ENCODE data around the gene LYRM7. TPM values are rescaled to one million over a fixed set of nuclear protein-coding genes. Genes with fewer than 3 reads are reported as not detected.

LYRM7 gene
- total and polyA plus RNA-seq, 8 donors = 2.0 to 4.8 (median 3.0) TPM

DNA sequence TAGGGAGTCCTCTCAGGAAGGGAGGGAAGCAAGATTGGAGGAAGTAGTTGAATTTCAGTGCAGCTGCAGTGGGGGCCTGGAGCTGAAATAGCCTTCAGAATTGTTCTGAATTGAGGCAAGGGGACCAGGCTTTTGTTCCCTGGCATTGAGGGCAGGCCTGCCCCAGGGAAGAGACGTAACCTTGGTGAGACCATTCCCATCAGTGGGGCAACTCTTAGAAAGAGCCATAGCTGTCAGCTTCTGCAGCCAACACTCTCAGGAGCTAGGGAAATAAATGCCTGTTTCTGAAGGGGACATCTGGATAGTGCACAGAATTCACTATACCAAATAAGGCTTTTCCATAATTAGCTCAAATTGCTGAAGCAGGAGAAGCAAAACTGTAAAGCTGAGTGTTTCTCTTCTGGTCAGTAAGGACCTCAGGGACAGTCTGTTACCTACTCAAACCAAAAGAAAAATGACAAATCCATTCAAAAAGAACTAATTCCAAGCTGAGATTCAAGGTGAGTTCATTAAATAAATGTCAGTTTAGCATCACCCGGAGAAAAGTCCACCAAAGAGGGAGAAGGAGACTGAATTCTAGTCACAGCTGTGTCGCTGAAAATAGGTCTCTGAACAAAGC is 44.0 kb downstream of the LYRM7 start:
- FAIRE-seq = no peak
- no peak overlapping the region for H3K4me3 ChIP-seq
- H3K9me3 ChIP-seq = no peaks in the 10 kb centered on the region
- H3K27ac ChIP-seq = no peak overlapping the region
- 66 to 73% methylated on average over 3 of the region's 3 CpGs for WGBS, 2 donors
- H3K36me3 ChIP-seq = no peaks in the 10 kb centered on the region
- no peaks in the 10 kb centered on the region for H3K27me3 ChIP-seq
- intact Hi-C loops (cut with DNase I) = no loop called here
- TF ChIP-seq, protein P1, sequence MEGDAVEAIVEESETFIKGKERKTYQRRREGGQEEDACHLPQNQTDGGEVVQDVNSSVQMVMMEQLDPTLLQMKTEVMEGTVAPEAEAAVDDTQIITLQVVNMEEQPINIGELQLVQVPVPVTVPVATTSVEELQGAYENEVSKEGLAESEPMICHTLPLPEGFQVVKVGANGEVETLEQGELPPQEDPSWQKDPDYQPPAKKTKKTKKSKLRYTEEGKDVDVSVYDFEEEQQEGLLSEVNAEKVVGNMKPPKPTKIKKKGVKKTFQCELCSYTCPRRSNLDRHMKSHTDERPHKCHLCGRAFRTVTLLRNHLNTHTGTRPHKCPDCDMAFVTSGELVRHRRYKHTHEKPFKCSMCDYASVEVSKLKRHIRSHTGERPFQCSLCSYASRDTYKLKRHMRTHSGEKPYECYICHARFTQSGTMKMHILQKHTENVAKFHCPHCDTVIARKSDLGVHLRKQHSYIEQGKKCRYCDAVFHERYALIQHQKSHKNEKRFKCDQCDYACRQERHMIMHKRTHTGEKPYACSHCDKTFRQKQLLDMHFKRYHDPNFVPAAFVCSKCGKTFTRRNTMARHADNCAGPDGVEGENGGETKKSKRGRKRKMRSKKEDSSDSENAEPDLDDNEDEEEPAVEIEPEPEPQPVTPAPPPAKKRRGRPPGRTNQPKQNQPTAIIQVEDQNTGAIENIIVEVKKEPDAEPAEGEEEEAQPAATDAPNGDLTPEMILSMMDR (IDR thresholded peaks at IDR 0.05) = no peak
- DNase-seq = no peak
- H3K4me1 ChIP-seq = no peaks in the 10 kb centered on the region
- ATAC-seq = peak in 1 of 4 donors; percentile 20

DNA sequence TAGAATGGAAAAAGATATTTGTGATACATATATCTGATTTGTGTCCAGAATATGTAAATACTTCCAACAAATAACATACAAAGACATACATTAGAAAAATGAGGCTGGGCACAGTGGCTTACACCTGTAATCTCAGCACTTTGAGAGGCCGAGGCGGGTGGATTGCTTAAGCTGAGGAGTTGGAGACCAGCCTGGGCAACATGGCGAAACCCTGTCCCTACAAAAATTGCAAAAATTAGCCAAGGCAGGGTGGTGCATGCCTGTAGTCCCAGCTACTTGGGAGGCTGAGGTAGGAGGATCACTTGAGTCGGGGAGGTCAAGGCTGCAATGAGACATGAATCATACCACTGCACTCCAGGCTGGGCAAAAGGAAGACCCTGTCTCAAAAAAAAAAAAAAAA is 47.0 kb downstream of the LYRM7 start:
- H3K27me3 ChIP-seq = no peaks in the 10 kb centered on the region
- no peaks in the 10 kb centered on the region for H3K9me3 ChIP-seq
- FAIRE-seq (no peak), DNase-seq (no peak), ATAC-seq (no peak)
- H3K36me3 ChIP-seq = no peaks in the 10 kb centered on the region
- H3K4me1 ChIP-seq = no peaks in the 10 kb centered on the region
- no peak overlapping the region for H3K4me3 ChIP-seq
- 90 to 100% methylated on average over 4 of the region's 4 CpGs for WGBS, 2 donors
- TF ChIP-seq, protein P1 (IDR thresholded peaks at IDR 0.05) = no peak
- no peak overlapping the region for H3K27ac ChIP-seq
- intact Hi-C loops (cut with DNase I) = no loop called here

DNA sequence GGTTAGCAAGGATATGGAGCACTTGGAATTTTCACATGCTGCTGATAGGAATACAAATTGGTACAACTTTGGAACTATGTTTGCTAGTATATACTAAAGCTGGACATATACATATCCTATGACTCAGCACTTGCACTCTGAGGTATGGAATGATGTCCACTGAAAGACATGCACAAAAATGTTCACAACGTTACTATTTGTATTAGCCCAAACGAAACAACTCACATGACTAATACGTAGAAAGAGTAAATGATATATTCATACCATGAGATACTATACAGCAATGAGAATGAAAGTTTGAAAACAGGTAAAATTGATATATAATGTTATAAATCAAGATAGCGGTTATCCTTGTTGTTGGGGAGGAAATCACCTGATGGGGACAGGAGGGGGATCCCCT is 47.6 kb downstream of the LYRM7 start:
- Histone ChIP-seq H3K4me1 (no peaks in the 10 kb centered on the region), H3K9me3 (no peaks in the 10 kb centered on the region), H3K4me3 (no peak overlapping the region), H3K36me3 (no peaks in the 10 kb centered on the region), H3K27me3 (no peaks in the 10 kb centered on the region), H3K27ac (no peak overlapping the region)
- WGBS, 2 donors = 77 to 80% methylated on average over 4 of the region's 4 CpGs
- TF ChIP-seq, protein P1 (IDR thresholded peaks at IDR 0.05) = no peak
- ATAC-seq = no peak
- FAIRE-seq = no peak
- intact Hi-C loops (cut with DNase I) = no loop called here
- no peak for DNase-seq

DNA sequence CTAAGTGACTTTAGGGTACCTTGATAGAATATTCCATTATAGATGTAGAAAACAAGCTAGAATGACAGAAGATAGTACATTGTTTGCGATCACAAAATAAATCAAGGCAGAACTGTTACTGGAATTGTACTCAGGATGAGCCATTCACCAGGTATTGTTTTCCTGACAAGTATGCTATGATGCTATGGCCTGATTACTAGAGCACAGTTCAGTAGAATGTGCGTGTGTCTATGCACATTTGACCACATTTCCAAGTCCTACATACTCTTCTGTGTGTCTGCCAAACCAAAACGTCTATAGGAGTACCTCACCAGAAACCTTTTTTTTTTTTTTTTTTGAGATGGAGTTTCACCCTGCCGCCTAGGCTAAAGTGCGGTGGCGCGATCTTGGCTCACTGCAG is 49.8 kb downstream of the LYRM7 start:
- Histone ChIP-seq H3K9me3 (no peaks in the 10 kb centered on the region), H3K4me1 (no peaks in the 10 kb centered on the region), H3K27ac (no peak overlapping the region), H3K36me3 (no peaks in the 10 kb centered on the region), H3K4me3 (no peak overlapping the region), H3K27me3 (no peaks in the 10 kb centered on the region)
- DNase-seq (no peak), ATAC-seq (no peak), FAIRE-seq (no peak)
- TF ChIP-seq, protein P1 (IDR thresholded peaks at IDR 0.05) = no peak
- 83 to 88% methylated on average over 7 of the region's 7 CpGs for WGBS, 2 donors
- intact Hi-C loops (cut with DNase I) = no loop called here

DNA sequence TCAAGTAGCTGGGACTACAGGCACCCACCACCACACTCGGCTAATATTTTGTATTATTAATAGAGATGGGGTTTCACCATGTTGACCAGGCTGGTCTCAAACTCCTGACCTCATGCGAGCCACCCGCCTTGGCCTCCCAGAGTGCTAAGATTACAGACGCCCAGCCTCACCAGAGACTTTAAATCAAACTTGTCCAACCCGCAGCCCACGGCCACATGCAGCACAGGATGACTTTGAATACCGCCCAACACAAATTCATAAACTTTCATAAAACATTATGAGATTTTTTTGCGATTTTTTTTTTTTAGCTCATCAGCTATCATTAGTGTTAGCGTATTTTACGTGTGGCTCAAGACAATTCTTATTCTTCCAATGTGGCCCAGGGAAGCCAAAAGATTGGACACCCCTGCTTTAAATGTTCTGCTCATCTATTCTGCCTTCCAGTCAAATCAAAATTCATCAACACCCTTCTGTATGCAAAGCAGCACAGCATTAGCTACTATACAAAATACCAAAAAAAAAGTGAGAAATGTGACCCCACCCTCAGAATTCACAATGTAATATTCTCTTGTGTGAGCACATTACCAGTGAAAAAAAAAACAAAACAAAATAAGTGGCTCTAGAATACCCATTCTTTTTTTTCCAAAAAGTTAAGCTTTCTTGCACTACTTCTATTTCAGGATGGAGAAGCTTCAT is 50.4 kb downstream of the LYRM7 start:
- Histone ChIP-seq H3K27me3 (no peaks in the 10 kb centered on the region), H3K27ac (no peak overlapping the region), H3K9me3 (no peaks in the 10 kb centered on the region), H3K4me3 (no peak overlapping the region), H3K36me3 (no peaks in the 10 kb centered on the region), H3K4me1 (no peaks in the 10 kb centered on the region)
- ATAC-seq (no peak), DNase-seq (no peak), FAIRE-seq (no peak)
- intact Hi-C loops (cut with DNase I) = no loop called here
- TF ChIP-seq, protein P1 (IDR thresholded peaks at IDR 0.05) = no peak
- 85 to 87% methylated on average over 10 of the region's 10 CpGs for WGBS, 2 donors
